Measurements from ENCODE around the gene GNB4.

GNB4 gene

GRCh38 chr3:179464323-179465092 is 13.2 kb upstream of the GNB4 start:
- DNase-seq (ENCODE audit: insufficient read length, low spot score) (no peak), FAIRE-seq (peak; percentile 74)
- TF ChIP-seq TAF1 (IDR thresholded peaks at IDR 0.05; ENCODE audit: low read depth, low read length) (no peak), POLR2AphosphoS5 (IDR thresholded peaks at IDR 0.05; ENCODE audit: low read depth, low read length) (no peak), POU2F2 (IDR thresholded peaks at IDR 0.05; ENCODE audit: low read depth, low read length) (no peak), POLR2A (IDR thresholded peaks at IDR 0.05; ENCODE audit: low read depth, low read length) (no peak), PAX5 (IDR thresholded peaks at IDR 0.05; ENCODE audit: insufficient read depth, low read length, severe bottlenecking) (no peak), SPI1 (IDR thresholded peaks at IDR 0.05; ENCODE audit: low read depth, low read length) (no peak)

- no peak for TF ChIP-seq POLR2AphosphoS5 (IDR thresholded peaks at IDR 0.05; ENCODE audit: low read depth, low read length)
- TF ChIP-seq POU2F2 (IDR thresholded peaks at IDR 0.05; ENCODE audit: low read depth, low read length): no peak
- no peak for TF ChIP-seq POLR2A (IDR thresholded peaks at IDR 0.05; ENCODE audit: low read depth, low read length)
- no peak for TF ChIP-seq SPI1 (IDR thresholded peaks at IDR 0.05; ENCODE audit: low read depth, low read length)
- TF ChIP-seq PAX5 (IDR thresholded peaks at IDR 0.05; ENCODE audit: insufficient read depth, low read length, severe bottlenecking): no peak
- no peak for TF ChIP-seq TAF1 (IDR thresholded peaks at IDR 0.05; ENCODE audit: low read depth, low read length)
- FAIRE-seq (no peak), DNase-seq (ENCODE audit: insufficient read length, low spot score) (no peak)
Observed at GRCh38 chr3:179463319-179463718, 12.0 kb upstream of the GNB4 start.

DNA sequence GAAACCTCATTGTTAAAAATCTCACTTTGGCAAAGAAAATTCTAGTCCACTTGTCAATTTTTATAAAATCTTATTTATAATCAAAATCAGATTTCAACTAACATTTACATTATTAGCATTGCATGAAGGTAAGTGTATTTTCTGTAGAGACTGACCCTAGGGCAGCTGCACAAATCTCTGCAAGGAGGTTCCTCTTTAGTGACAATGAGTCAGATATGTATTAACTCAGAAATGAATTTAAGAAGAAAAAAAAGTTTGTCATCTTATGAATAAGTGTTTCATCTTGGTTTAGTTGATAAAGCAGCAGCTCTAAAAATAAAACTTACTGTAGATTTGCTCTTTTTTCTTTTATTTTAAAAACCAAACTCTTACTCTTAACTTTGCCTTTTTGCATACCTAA is 9.0 kb upstream of the GNB4 start:
- FAIRE-seq: no peak
- TF ChIP-seq POU2F2 (IDR thresholded peaks at IDR 0.05; ENCODE audit: low read depth, low read length): no peak
- no peak for TF ChIP-seq PAX5 (IDR thresholded peaks at IDR 0.05; ENCODE audit: insufficient read depth, low read length, severe bottlenecking)
- TF ChIP-seq POLR2AphosphoS5 (IDR thresholded peaks at IDR 0.05; ENCODE audit: low read depth, low read length): no peak
- TF ChIP-seq TAF1 (IDR thresholded peaks at IDR 0.05; ENCODE audit: low read depth, low read length): no peak
- no peak for TF ChIP-seq SPI1 (IDR thresholded peaks at IDR 0.05; ENCODE audit: low read depth, low read length)
- TF ChIP-seq POLR2A (IDR thresholded peaks at IDR 0.05; ENCODE audit: low read depth, low read length): no peak
- no peak for DNase-seq (ENCODE audit: insufficient read length, low spot score)

- FAIRE-seq: no peak
- DNase-seq (ENCODE audit: insufficient read length, low spot score): no peak
Observed at GRCh38 chr3:179455954-179456353, 4.7 kb upstream of the GNB4 start.

DNA sequence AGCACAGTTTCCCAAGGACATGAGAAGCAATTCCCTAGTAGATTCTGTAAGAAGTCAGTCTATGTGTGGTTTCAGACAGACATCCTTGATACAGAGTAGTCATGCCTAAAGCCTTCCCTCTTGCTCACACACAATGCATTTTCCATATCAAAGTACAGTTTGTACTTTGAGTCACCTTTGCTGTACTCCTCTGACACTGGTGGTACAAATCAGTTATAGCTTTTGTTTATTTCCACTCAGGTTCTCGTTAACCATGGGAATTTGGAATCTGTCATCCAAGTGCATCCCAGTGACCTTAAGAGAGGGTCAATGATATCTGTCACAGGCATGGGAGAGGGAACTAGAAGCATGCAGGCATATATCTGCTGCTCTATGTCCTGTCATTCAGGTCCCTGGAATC is 3.6 kb upstream of the GNB4 start:
- TF ChIP-seq POLR2AphosphoS5 (IDR thresholded peaks at IDR 0.05; ENCODE audit: low read depth, low read length) (no peak), TAF1 (IDR thresholded peaks at IDR 0.05; ENCODE audit: low read depth, low read length) (no peak)
- FAIRE-seq: no peak
- DNase-seq (ENCODE audit: insufficient read length, low spot score): no peak

More at GRCh38 chr3:179455954-179456353, 4.7 kb upstream of the GNB4 start:
- TF ChIP-seq TAF1 (IDR thresholded peaks at IDR 0.05; ENCODE audit: low read depth, low read length): no peak
- TF ChIP-seq POLR2A (IDR thresholded peaks at IDR 0.05; ENCODE audit: low read depth, low read length): no peak
- no peak for TF ChIP-seq POU2F2 (IDR thresholded peaks at IDR 0.05; ENCODE audit: low read depth, low read length)
- no peak for TF ChIP-seq PAX5 (IDR thresholded peaks at IDR 0.05; ENCODE audit: insufficient read depth, low read length, severe bottlenecking)
- TF ChIP-seq SPI1 (IDR thresholded peaks at IDR 0.05; ENCODE audit: low read depth, low read length): no peak
- TF ChIP-seq POLR2AphosphoS5 (IDR thresholded peaks at IDR 0.05; ENCODE audit: low read depth, low read length): no peak

DNA sequence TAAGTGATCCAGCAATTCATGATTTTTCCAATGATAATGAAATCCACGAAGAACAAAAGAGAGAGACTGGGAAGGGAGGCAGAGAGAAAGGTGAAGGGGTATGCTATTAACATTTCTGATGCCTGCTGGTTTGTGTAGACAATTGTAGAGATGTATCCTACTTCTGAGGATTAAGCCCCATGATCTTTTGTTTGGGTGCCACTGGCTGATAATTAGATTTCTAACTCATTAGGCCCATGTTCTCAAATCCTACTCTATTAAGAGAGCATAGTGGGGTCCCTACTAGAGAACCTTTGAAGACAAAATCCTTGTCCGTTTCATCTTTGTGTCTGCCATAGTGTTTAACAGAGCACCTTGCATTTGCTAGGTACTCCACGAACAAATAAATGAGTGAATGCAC is 2.7 kb upstream of the GNB4 start:
- TF ChIP-seq POLR2AphosphoS5 (IDR thresholded peaks at IDR 0.05; ENCODE audit: low read depth, low read length) (no peak), TAF1 (IDR thresholded peaks at IDR 0.05; ENCODE audit: low read depth, low read length) (no peak), POU2F2 (IDR thresholded peaks at IDR 0.05; ENCODE audit: low read depth, low read length) (no peak), SPI1 (IDR thresholded peaks at IDR 0.05; ENCODE audit: low read depth, low read length) (no peak), PAX5 (IDR thresholded peaks at IDR 0.05; ENCODE audit: insufficient read depth, low read length, severe bottlenecking) (no peak), POLR2A (IDR thresholded peaks at IDR 0.05; ENCODE audit: low read depth, low read length) (no peak)
- DNase-seq (ENCODE audit: insufficient read length, low spot score) (no peak), FAIRE-seq (no peak)

- no peak for DNase-seq (ENCODE audit: insufficient read length, low spot score)
- FAIRE-seq: no peak
- TF ChIP-seq SPI1 (IDR thresholded peaks at IDR 0.05; ENCODE audit: low read depth, low read length): no peak
- TF ChIP-seq POLR2AphosphoS5 (IDR thresholded peaks at IDR 0.05; ENCODE audit: low read depth, low read length): no peak
- TF ChIP-seq PAX5 (IDR thresholded peaks at IDR 0.05; ENCODE audit: insufficient read depth, low read length, severe bottlenecking): no peak
- no peak for TF ChIP-seq TAF1 (IDR thresholded peaks at IDR 0.05; ENCODE audit: low read depth, low read length)
- TF ChIP-seq POU2F2 (IDR thresholded peaks at IDR 0.05; ENCODE audit: low read depth, low read length): no peak
- TF ChIP-seq POLR2A (IDR thresholded peaks at IDR 0.05; ENCODE audit: low read depth, low read length): no peak
Observed at GRCh38 chr3:179452872-179453271, 1.6 kb upstream of the GNB4 start.

- no peak for DNase-seq (ENCODE audit: insufficient read length, low spot score)
- FAIRE-seq: no peak
- no peak for TF ChIP-seq PAX5 (IDR thresholded peaks at IDR 0.05; ENCODE audit: insufficient read depth, low read length, severe bottlenecking)
- no peak for TF ChIP-seq POLR2A (IDR thresholded peaks at IDR 0.05; ENCODE audit: low read depth, low read length)
Observed at GRCh38 chr3:179452176-179452564, 900 bp upstream of the GNB4 start.

GRCh38 chr3:179450901-179451264 is 387 bp downstream of the GNB4 start:
- FAIRE-seq (no peak), DNase-seq (ENCODE audit: insufficient read length, low spot score) (no peak)
- TF ChIP-seq POLR2A (IDR thresholded peaks at IDR 0.05; ENCODE audit: low read depth, low read length): no peak
- no peak for TF ChIP-seq POU2F2 (IDR thresholded peaks at IDR 0.05; ENCODE audit: low read depth, low read length)
- no peak for TF ChIP-seq PAX5 (IDR thresholded peaks at IDR 0.05; ENCODE audit: insufficient read depth, low read length, severe bottlenecking)
- no peak for TF ChIP-seq SPI1 (IDR thresholded peaks at IDR 0.05; ENCODE audit: low read depth, low read length)
- TF ChIP-seq TAF1 (IDR thresholded peaks at IDR 0.05; ENCODE audit: low read depth, low read length): no peak
- TF ChIP-seq POLR2AphosphoS5 (IDR thresholded peaks at IDR 0.05; ENCODE audit: low read depth, low read length): no peak

DNA sequence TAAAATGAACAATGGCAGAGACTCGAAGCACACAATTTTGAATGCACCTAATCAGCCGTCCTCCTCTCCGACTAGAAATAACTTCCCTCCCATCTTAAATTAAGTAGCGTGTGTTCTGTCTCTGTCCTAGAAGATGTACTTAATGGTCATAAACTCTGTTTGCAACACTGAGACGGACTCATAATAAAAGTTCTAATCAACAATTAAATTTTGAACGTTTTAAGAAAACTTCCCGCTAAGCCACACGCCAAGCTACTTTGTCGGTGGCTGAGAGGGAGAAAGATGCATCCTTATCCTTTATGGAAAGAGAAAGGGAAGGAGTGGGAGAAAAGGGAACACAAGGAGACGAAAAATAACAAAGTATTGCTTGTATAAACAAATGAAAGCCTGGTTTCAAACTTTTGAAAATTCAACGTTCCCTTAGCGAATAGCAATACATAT is 989 bp downstream of the GNB4 start:
- TF ChIP-seq POLR2AphosphoS5 (IDR thresholded peaks at IDR 0.05; ENCODE audit: low read depth, low read length) (no peak), POLR2A (IDR thresholded peaks at IDR 0.05; ENCODE audit: low read depth, low read length) (no peak), SPI1 (IDR thresholded peaks at IDR 0.05; ENCODE audit: low read depth, low read length) (no peak), POU2F2 (IDR thresholded peaks at IDR 0.05; ENCODE audit: low read depth, low read length) (no peak), TAF1 (IDR thresholded peaks at IDR 0.05; ENCODE audit: low read depth, low read length) (no peak), PAX5 (IDR thresholded peaks at IDR 0.05; ENCODE audit: insufficient read depth, low read length, severe bottlenecking) (no peak)
- no peak for FAIRE-seq
- no peak for DNase-seq (ENCODE audit: insufficient read length, low spot score)
